H9 (cell line): ENCODE results near the gene ANAPC16. TPM values are rescaled to one million over a fixed set of nuclear protein-coding genes. Genes with fewer than 3 reads are reported as not detected.

Experiments
- DNase-seq: peaks from one replicate; pipeline ENCODE4 v3.0.0-alpha.2; 2017
- H2AFZ ChIP-seq: one replicate; pipeline ENCODE4 v1.6.1; 2013; ENCODE audit warnings: mild to moderate bottlenecking, low read length, control low read depth, moderate library complexity
- H2AK5ac ChIP-seq: 2 replicates; pipeline ENCODE4 v1.6.1; 2013; ENCODE audit warnings: low read length, control low read depth, mixed read lengths; ENCODE audit not compliant: insufficient read length
- H2BK120ac ChIP-seq: one replicate; pipeline ENCODE4 v1.6.1; 2013; ENCODE audit warnings: low read depth, mild to moderate bottlenecking, low read length, control low read depth, inconsistent platforms; ENCODE audit not compliant: poor library complexity, severe bottlenecking
- H2BK12ac ChIP-seq: 2 replicates; pipeline ENCODE4 v1.6.1; 2013; ENCODE audit warnings: low read length, control low read depth, mixed read lengths, low read depth; ENCODE audit not compliant: insufficient read length
- H2BK15ac ChIP-seq: 2 replicates; pipeline ENCODE4 v1.6.1; 2013; ENCODE audit warnings: low read depth, low read length, control low read depth
- H2BK20ac ChIP-seq: one replicate; pipeline ENCODE4 v1.6.1; 2013; ENCODE audit warnings: low read depth, mild to moderate bottlenecking, low read length, control low read depth, inconsistent platforms; ENCODE audit not compliant: poor library complexity, severe bottlenecking
- H2BK5ac ChIP-seq: 2 replicates; pipeline ENCODE4 v1.6.1; 2013; ENCODE audit warnings: low read length, control low read depth, mixed read lengths; ENCODE audit not compliant: insufficient read length
- H3K14ac ChIP-seq: 2 replicates; pipeline ENCODE4 v1.6.1; 2013; ENCODE audit warnings: low read length, control low read depth; ENCODE audit not compliant: insufficient read depth
- H3K18ac ChIP-seq: 2 replicates; pipeline ENCODE4 v1.6.1; 2013; ENCODE audit warnings: low read depth, mild to moderate bottlenecking, mixed read lengths, low read length, control low read depth; ENCODE audit not compliant: insufficient read length
- H3K23ac ChIP-seq: 2 replicates; pipeline ENCODE4 v1.6.1; 2013; ENCODE audit warnings: low read length, control low read depth, mixed read lengths, low read depth; ENCODE audit not compliant: insufficient read length
- H3K23me2 ChIP-seq: 2 replicates; pipeline ENCODE4 v1.6.1; 2013; ENCODE audit warnings: low read depth, mild to moderate bottlenecking, mixed read lengths, low read length, control low read depth; ENCODE audit not compliant: insufficient read length, poor library complexity, severe bottlenecking
- H3K27ac ChIP-seq: 2 replicates; pipeline ENCODE4 v1.5.1; 2013; ENCODE audit warnings: low read length, control low read depth, mixed read lengths, low read depth; ENCODE audit not compliant: insufficient read length
- H3K27me3 ChIP-seq: 2 replicates; pipeline ENCODE4 v1.6.1; 2013; ENCODE audit warnings: low read length, control low read depth, inconsistent platforms; ENCODE audit not compliant: insufficient read depth
- H3K4ac ChIP-seq: 2 replicates; pipeline ENCODE4 v1.6.1; 2013; ENCODE audit warnings: low read depth, mild to moderate bottlenecking, control low read depth, inconsistent platforms, low read length, moderate library complexity
- H3K4me1 ChIP-seq: 2 replicates; pipeline ENCODE4 v1.6.1; 2013; ENCODE audit warnings: low read length, control low read depth, inconsistent platforms; ENCODE audit not compliant: insufficient read depth
- H3K4me2 ChIP-seq: 2 replicates; pipeline ENCODE4 v1.6.1; 2013; ENCODE audit warnings: low read length, control low read depth, mixed read lengths; ENCODE audit not compliant: insufficient read length, insufficient read depth
- H3K56ac ChIP-seq: 2 replicates; pipeline ENCODE4 v1.6.1; 2013; ENCODE audit warnings: low read depth, mild to moderate bottlenecking, mixed read lengths, low read length, control low read depth; ENCODE audit not compliant: insufficient read length
- H3K79me1 ChIP-seq: 2 replicates; pipeline ENCODE4 v1.6.1; 2013; ENCODE audit warnings: low read depth, mild to moderate bottlenecking, moderate library complexity, low read length, control low read depth, inconsistent platforms; ENCODE audit not compliant: insufficient read depth, poor library complexity, severe bottlenecking
- H3K79me2 ChIP-seq: 2 replicates; pipeline ENCODE4 v1.6.1; 2013; ENCODE audit warnings: low read length, control low read depth, inconsistent platforms; ENCODE audit not compliant: insufficient read depth
- H3K9ac ChIP-seq: 2 replicates; pipeline ENCODE4 v1.6.1; 2013; ENCODE audit warnings: low read length, control low read depth, mixed read lengths; ENCODE audit not compliant: insufficient read length; ENCODE audit errors: extremely low read depth
- H3K9me3 ChIP-seq: one replicate; pipeline ENCODE4 v1.6.1; 2013; ENCODE audit warnings: low read depth, low read length, inconsistent platforms; ENCODE audit not compliant: control insufficient read depth
- H3T11ph ChIP-seq: one replicate; pipeline ENCODE4 v1.6.1; 2013; ENCODE audit warnings: mild to moderate bottlenecking, low read length, control low read depth, inconsistent platforms
- H4K20me1 ChIP-seq: one replicate; pipeline ENCODE4 v1.6.1; 2013; ENCODE audit not compliant: control insufficient read depth, insufficient read length, insufficient read depth
- H4K5ac ChIP-seq: 2 replicates; pipeline ENCODE4 v1.6.1; 2013; ENCODE audit warnings: low read depth, mild to moderate bottlenecking, mixed read lengths, low read length, control low read depth; ENCODE audit not compliant: insufficient read length
- H4K8ac ChIP-seq: replicated peaks from 2 replicates; pipeline ENCODE4 v1.6.1; 2013; ENCODE audit warnings: low read length, control low read depth, mixed read lengths, low read depth; ENCODE audit not compliant: insufficient read length
- H4K91ac ChIP-seq: 2 replicates; pipeline ENCODE4 v1.6.1; 2013; ENCODE audit warnings: low read depth, mild to moderate bottlenecking, moderate library complexity, mixed read lengths, low read length, control low read depth; ENCODE audit not compliant: insufficient read length
- H3K27ac Mint-ChIP-seq, 3 experiments: 2 replicates in 2 of 3; 3 replicates in 1 of 3; pipeline ENCODE4 v1.8.0; 2020 to 2021; ENCODE audit warnings: mixed read lengths in 3 of 3, mild to moderate bottlenecking in 1 of 3, moderate library complexity in 1 of 3
- H3K27me3 Mint-ChIP-seq: 2 replicates; pipeline ENCODE4 v1.8.0; 2021; ENCODE audit warnings: low read depth, mild to moderate bottlenecking, moderate library complexity, mixed read lengths
- H3K36me3 Mint-ChIP-seq, 3 experiments: 2 replicates in 2 of 3; 3 replicates in 1 of 3; pipeline ENCODE4 v1.8.0; 2020 to 2021; ENCODE audit warnings: low read depth in 3 of 3, mixed read lengths in 3 of 3; ENCODE audit not compliant: insufficient read depth in 1 of 3
- H3K4me1 Mint-ChIP-seq, 2 experiments: 2 replicates each; pipeline ENCODE4 v1.8.0; 2020; ENCODE audit warnings: mixed read lengths in 2 of 2
- H3K4me3 Mint-ChIP-seq, 2 experiments: 2 replicates in 1 of 2; 3 replicates in 1 of 2; pipeline ENCODE4 v1.8.0; 2020 to 2021; ENCODE audit warnings: mild to moderate bottlenecking in 2 of 2, mixed read lengths in 2 of 2, moderate library complexity in 1 of 2
- H3K9me3 Mint-ChIP-seq, 2 experiments: 2 replicates in 1 of 2; 3 replicates in 1 of 2; pipeline ENCODE4 v1.8.0; 2020; ENCODE audit warnings: mild to moderate bottlenecking in 2 of 2, mixed read lengths in 2 of 2, moderate library complexity in 1 of 2
- CTCF ChIP-seq: fragments of 200-600 bp; sonication (generic); conservative IDR thresholded peaks from 3 replicates; pipeline ENCODE4 v1.8.0; 2021; ENCODE audit warnings: antibody characterized with exemption, mild to moderate bottlenecking
- WGBS: extraction: QIAGEN DNeasy Blood & Tissue Kit; methylation state at CpG from one replicate; pipeline ENCODE4 v1.1.7; 2013; ENCODE audit warnings: missing lambda C conversion rate, low lambda C conversion rate, mixed read lengths; ENCODE audit not compliant: insufficient read length; ENCODE audit errors: extremely low coverage; 5-methylcytosine and 5-hydroxymethylcytosine counted together
- total RNA-seq: library from RNA; stranded (reverse); gene quantifications from 2 replicates; pipeline ENCODE4 v1.2.1, GENCODE V29; 2021

ANAPC16 gene
- total RNA-seq, 1 experiment from 2014 or later: 66.6 TPM

GRCh38 chr10:72263613-72264241 lies 47.9 kb downstream of the ANAPC16 start:
- Histone ChIP-seq H4K5ac (no peak overlapping the region), H3K56ac (no peak overlapping the region), H4K20me1 (no peaks in the 10 kb centered on the region), H3K79me1 (no peaks in the 10 kb centered on the region), H2BK5ac (no peak overlapping the region), H3K18ac (no peak overlapping the region), H3K4me1 (peaks cover 21% of the 10 kb centered on the region), H3K27me3 (no peaks in the 10 kb centered on the region), H3K4me2 (no peak overlapping the region), H3K4ac (no peak overlapping the region), H3K79me2 (no peaks in the 10 kb centered on the region), H3T11ph (no peak overlapping the region), H2AFZ (no peak overlapping the region), H3K9me3 (no peaks in the 10 kb centered on the region), H2BK12ac (no peak overlapping the region), H3K27ac (no peak overlapping the region), H2BK15ac (no peak overlapping the region), H2BK20ac (no peak overlapping the region), H4K8ac (no peak overlapping the region), H3K14ac (no peak overlapping the region), H3K23me2 (peaks cover 4% of the 10 kb centered on the region), H4K91ac (no peak overlapping the region), H2AK5ac (no peak overlapping the region), H3K9ac (no peak overlapping the region), H3K23ac (no peak overlapping the region), H2BK120ac (no peak overlapping the region)
- Mint-ChIP-seq H3K36me3 (no peaks in the 10 kb centered on the region), H3K9me3 (no peaks in the 10 kb centered on the region), H3K4me3 (peak overlapping the region in 1 of 2 experiments; percentile 4; a peak in 1 of 5 replicates), H3K4me1 (peaks cover 53 to 62% of the 10 kb centered on the region in 2 experiments), H3K27me3 (no peaks in the 10 kb centered on the region; the same call in 1 of the 2 replicates), H3K27ac (peak overlapping the region; percentile 33 to 63 (median 36); a peak in 4 of 7 replicates)
- WGBS: no CpG with 5 or more reads among the region's 6 CpGs
- no peak for TF ChIP-seq CTCF
- no peak for DNase-seq
